Measurements from ENCODE around the gene NOS3.
"Not testable (repeated sequence)": the region's sequence is repeated elsewhere in the genome, so short reads cannot be mapped to it uniquely, and the experiment has no call there.

NOS3 gene

GRCh38 chr7:151019130-151019447 is 28.3 kb downstream of the NOS3 start:
- DNase-seq = no peak

GRCh38 chr7:151020231-151020630 is 29.4 kb downstream of the NOS3 start:
- no peak for DNase-seq

- DNase-seq = no peak
Measured at GRCh38 chr7:151023232-151023631, 32.4 kb downstream of the NOS3 start.

- no peak for DNase-seq
Measured at GRCh38 chr7:151024435-151025056, 33.7 kb downstream of the NOS3 start, which contains the start of gene ATG9B. Gene ATG9B (minus strand): TSS chr7:151024494. CDS start chr7:151024423, 71 bp downstream.

- DNase-seq = peak; percentile 22
Measured at GRCh38 chr7:151025924-151026671, 35.3 kb downstream of the NOS3 start.

- peak; percentile 59 for DNase-seq
Measured at GRCh38 chr7:151026771-151027727, 36.2 kb downstream of the NOS3 start.

- not testable (repeated sequence) for DNase-seq
Measured at GRCh38 chr7:151027728-151028130, 36.9 kb downstream of the NOS3 start.

GRCh38 chr7:151028131-151028947 is 37.5 kb downstream of the NOS3 start, which contains the start of gene ABCB8:
Gene ABCB8 (plus strand): TSS chr7:151028450. CDS start chr7:151028516, 66 bp downstream.
- DNase-seq = peak; percentile 98

GRCh38 chr7:151028948-151029501 is 38.2 kb downstream of the NOS3 start:
- no peak for DNase-seq

- no peak for DNase-seq
Measured at GRCh38 chr7:151031011-151031410, 40.2 kb downstream of the NOS3 start.

- DNase-seq = no peak
Measured at GRCh38 chr7:151032936-151033863, 42.4 kb downstream of the NOS3 start.

- no peak for DNase-seq
Measured at GRCh38 chr7:151033864-151034249, 43.0 kb downstream of the NOS3 start.

- DNase-seq = no peak
Measured at GRCh38 chr7:151034312-151035025, 43.7 kb downstream of the NOS3 start.

- no peak for DNase-seq
Measured at GRCh38 chr7:151035026-151035717, 44.4 kb downstream of the NOS3 start.

GRCh38 chr7:151035902-151036301 is 45.1 kb downstream of the NOS3 start:
- no peak for DNase-seq

GRCh38 chr7:151038951-151039849 is 48.4 kb downstream of the NOS3 start:
- DNase-seq = peak; percentile 90

GRCh38 chr7:151039850-151040548 is 49.2 kb downstream of the NOS3 start:
- no peak for DNase-seq
